PC-3 (cell line): ENCODE measurements around the gene AJAP1. TPM values are rescaled to one million over a fixed set of nuclear protein-coding genes. Genes with fewer than 3 reads are reported as not detected.

Source experiments
- ATAC-seq: fragments of 200-7000 bp; cut with Tn5 transposase; 2 replicates; pipeline ENCODE4 v1.9.1; 2020; ENCODE audit warnings: mild to moderate bottlenecking, moderate library complexity
- BruUV-seq: library from RNA; stranded (reverse); fragments of 400-500 nt; replicated peaks from 2 replicates; lab custom pipeline; 2021; lab: Mats Ljungman, UMichigan
- CTCF ChIA-PET: fragments of 300-600 bp; sonication (Branson Sonifier 250); formaldehyde crosslinking; loops from one replicate; lab custom pipeline; 2022; ENCODE audit warnings: antibody characterized with exemption; lab: Charles Lee
- POLR2A ChIA-PET: fragments of 300-600 bp; sonication (Branson Sonifier 250); formaldehyde crosslinking; loops from one replicate; lab custom pipeline; 2022; ENCODE audit warnings: antibody characterized with exemption; ENCODE audit not compliant: unreplicated experiment; lab: Charles Lee
- DNase-seq: peaks from one replicate; pipeline ENCODE4 v3.0.0-alpha.2; 2015
- H2AFZ ChIP-seq: fragments of 300-600 bp; sonication (generic); 2 replicates; pipeline ENCODE4 v1.6.0; 2016; ENCODE audit warnings: antibody characterized with exemption, low read length
- H3F3A ChIP-seq: fragments of 300-600 bp; sonication (generic); one replicate; pipeline ENCODE4 v1.6.0; 2017; ENCODE audit warnings: antibody characterized with exemption, low read length, control low read depth, mild to moderate bottlenecking; ENCODE audit not compliant: unreplicated experiment
- H3K27ac ChIP-seq: fragments of 300-600 bp; sonication (generic); 2 replicates; pipeline ENCODE4 v1.5.1; 2016; ENCODE audit warnings: mild to moderate bottlenecking, low read length
- H3K27me3 ChIP-seq: fragments of 300-600 bp; sonication (generic); 2 replicates; pipeline ENCODE4 v1.6.1; 2016; ENCODE audit warnings: low read length, mixed read lengths
- H3K36me3 ChIP-seq: fragments of 300-600 bp; sonication (generic); 2 replicates; pipeline ENCODE4 v1.6.1; 2016; ENCODE audit warnings: low read depth, mixed run types, low read length, mixed read lengths
- H3K4me1 ChIP-seq: fragments of 300-600 bp; sonication (generic); 2 replicates; pipeline ENCODE4 v1.5.1; 2016; ENCODE audit warnings: low read length; ENCODE audit not compliant: insufficient read depth
- H3K4me2 ChIP-seq: fragments of 300-600 bp; sonication (generic); 2 replicates; pipeline ENCODE4 v1.6.0; 2016; ENCODE audit warnings: low read length
- H3K4me3 ChIP-seq: fragments of 300-600 bp; sonication (generic); 2 replicates; pipeline ENCODE4 v1.5.1; 2016; ENCODE audit warnings: mild to moderate bottlenecking, low read length, mixed read lengths
- H3K79me2 ChIP-seq: fragments of 300-600 bp; sonication (generic); 2 replicates; pipeline ENCODE4 v1.6.1; 2017; ENCODE audit warnings: low read length, mixed read lengths
- H3K9ac ChIP-seq: fragments of 300-600 bp; sonication (generic); 2 replicates; pipeline ENCODE4 v1.6.0; 2016; ENCODE audit warnings: mild to moderate bottlenecking, low read length
- H3K9me2 ChIP-seq: fragments of 300-600 bp; sonication (generic); replicated peaks from 2 replicates; pipeline ENCODE4 v1.6.1; 2016; ENCODE audit warnings: mixed run types, low read length, mixed read lengths
- H3K9me3 ChIP-seq: fragments of 300-600 bp; sonication (generic); 2 replicates; pipeline ENCODE4 v1.6.1; 2016; ENCODE audit warnings: low read length, mixed read lengths
- H4K20me1 ChIP-seq: fragments of 300-600 bp; sonication (generic); 2 replicates; pipeline ENCODE4 v1.6.1; 2016; ENCODE audit warnings: low read length, mixed read lengths
- EZH2 ChIP-seq: fragments of 300-600 bp; sonication (generic); IDR thresholded peaks from one replicate; pipeline ENCODE4 v1.6.1; 2017; ENCODE audit warnings: antibody characterized with exemption, mild to moderate bottlenecking, low read length; ENCODE audit not compliant: unreplicated experiment
- EZH2phosphoT487 ChIP-seq: fragments of 300-600 bp; sonication (generic); IDR thresholded peaks from 2 replicates; pipeline ENCODE4 v1.6.1; 2018; ENCODE audit warnings: mild to moderate bottlenecking, antibody characterized with exemption, low read length, borderline replicate concordance
- intact Hi-C: fragments of 100-400 bp; cut with micrococcal nuclease; formaldehyde crosslinking; loops from 2 replicates; pipeline ENCODE4 v1.9.0; 2023
- total RNA-seq: library from RNA; depleted of rRNA; stranded (reverse); fragments of >200 nt; gene quantifications from 2 replicates; pipeline ENCODE4 v1.2.3, GENCODE V29; 2014
- TF ChIP-seq, protein P1 (sequence below): fragments of 300-600 bp; sonication (generic); conservative IDR thresholded peaks from 2 replicates; pipeline ENCODE4 v1.5.1; 2017; ENCODE audit warnings: antibody characterized with exemption, low read depth, mild to moderate bottlenecking, low read length

Gene AJAP1
- total RNA-seq, 1 experiment from 2014 or later, result not detected

DNA sequence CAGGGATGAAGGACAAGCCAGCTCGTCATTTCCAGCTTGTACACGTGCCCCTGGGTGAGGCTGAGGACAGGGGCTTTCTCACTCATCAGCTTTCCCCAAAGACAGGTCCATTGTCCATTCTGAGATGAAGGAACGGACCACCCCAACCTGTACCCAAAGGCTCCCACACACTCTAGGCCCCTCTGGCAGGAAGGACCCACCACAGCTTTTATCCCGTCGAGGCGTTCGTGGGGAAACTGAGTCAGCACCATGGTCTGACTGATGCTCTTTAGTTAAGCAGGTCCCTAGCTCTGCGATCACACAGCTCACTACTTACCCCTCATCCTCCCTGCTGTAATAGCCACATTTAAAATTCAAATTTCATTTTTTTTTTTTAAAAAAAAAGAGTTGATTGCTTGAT, 117.3 kb downstream of the AJAP1 start:
- Histone ChIP-seq H3K9ac (no peak overlapping the region), H3K4me1 (no peaks in the 10 kb centered on the region), H3K27ac (no peak overlapping the region), H3K9me2 (no peaks in the 10 kb centered on the region), H3K79me2 (no peaks in the 10 kb centered on the region), H3K9me3 (peaks cover 13% of the 10 kb centered on the region), H4K20me1 (no peaks in the 10 kb centered on the region), H3K4me3 (no peak overlapping the region), H3K27me3 (peaks cover 24% of the 10 kb centered on the region), H2AFZ (no peak overlapping the region), H3K4me2 (no peak overlapping the region), H3F3A (no peaks in the 10 kb centered on the region), H3K36me3 (no peaks in the 10 kb centered on the region)
- intact Hi-C loops, result no loop called here
- TF ChIP-seq EZH2, result no peak
- no peak for TF ChIP-seq EZH2phosphoT487
- TF ChIP-seq, protein P1, sequence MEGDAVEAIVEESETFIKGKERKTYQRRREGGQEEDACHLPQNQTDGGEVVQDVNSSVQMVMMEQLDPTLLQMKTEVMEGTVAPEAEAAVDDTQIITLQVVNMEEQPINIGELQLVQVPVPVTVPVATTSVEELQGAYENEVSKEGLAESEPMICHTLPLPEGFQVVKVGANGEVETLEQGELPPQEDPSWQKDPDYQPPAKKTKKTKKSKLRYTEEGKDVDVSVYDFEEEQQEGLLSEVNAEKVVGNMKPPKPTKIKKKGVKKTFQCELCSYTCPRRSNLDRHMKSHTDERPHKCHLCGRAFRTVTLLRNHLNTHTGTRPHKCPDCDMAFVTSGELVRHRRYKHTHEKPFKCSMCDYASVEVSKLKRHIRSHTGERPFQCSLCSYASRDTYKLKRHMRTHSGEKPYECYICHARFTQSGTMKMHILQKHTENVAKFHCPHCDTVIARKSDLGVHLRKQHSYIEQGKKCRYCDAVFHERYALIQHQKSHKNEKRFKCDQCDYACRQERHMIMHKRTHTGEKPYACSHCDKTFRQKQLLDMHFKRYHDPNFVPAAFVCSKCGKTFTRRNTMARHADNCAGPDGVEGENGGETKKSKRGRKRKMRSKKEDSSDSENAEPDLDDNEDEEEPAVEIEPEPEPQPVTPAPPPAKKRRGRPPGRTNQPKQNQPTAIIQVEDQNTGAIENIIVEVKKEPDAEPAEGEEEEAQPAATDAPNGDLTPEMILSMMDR, result no peak
- ChIA-PET CTCF (no interaction called here), POLR2A (no interaction called here)
- BruUV-seq, result no TSS peak
- DNase-seq, result no peak
- no peak for ATAC-seq

DNA sequence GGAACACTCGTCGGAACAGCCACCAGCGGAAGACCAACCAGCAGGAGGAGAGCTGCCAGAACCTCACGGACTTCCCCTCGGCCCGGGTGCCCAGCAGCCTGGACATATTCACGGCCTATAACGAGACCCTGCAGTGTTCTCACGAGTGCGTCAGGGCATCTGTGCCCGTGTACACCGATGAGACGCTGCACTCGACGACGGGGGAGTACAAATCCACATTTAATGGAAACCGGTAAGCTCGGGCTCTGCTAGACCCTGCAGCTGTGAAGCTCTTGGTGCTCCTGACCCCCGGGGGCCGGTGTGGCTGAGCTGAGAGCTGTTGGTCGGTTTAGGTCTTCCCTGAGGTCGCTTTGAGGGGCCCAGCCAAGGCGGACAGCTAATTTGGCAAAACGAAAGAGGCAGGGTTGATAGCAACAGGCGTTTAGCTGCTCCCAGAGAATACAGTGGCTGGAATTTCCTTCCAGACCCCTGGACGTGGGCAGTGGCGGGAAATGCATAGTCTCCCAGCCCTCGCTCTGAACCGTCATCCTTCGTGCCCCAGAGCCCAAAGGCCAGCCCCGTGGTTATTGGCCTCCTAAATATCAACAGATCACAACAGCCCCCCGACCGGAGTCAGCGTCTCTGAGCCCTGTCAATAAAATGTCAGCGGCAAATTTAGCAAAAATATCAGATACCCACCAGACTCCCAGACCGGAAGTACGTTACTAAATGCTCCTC, 118.0 kb downstream of the AJAP1 start:
- BruUV-seq, result no TSS peak
- peaks cover 8% of the 10 kb centered on the region; the same call in 1 of the 2 replicates for H3K9me3 ChIP-seq
- CTCF ChIA-PET, result no interaction called here
- no peaks in the 10 kb centered on the region for H3K4me1 ChIP-seq
- ATAC-seq, result no peak
- no peak overlapping the region for H3K4me2 ChIP-seq
- DNase-seq, result no peak
- POLR2A ChIA-PET, result no interaction called here
- no peaks in the 10 kb centered on the region for H3F3A ChIP-seq
- no peak overlapping the region for H3K4me3 ChIP-seq
- H3K79me2 ChIP-seq, result no peaks in the 10 kb centered on the region
- no peak for TF ChIP-seq EZH2phosphoT487
- TF ChIP-seq, protein P1, result no peak
- no peak for TF ChIP-seq EZH2
- intact Hi-C loops, result no loop called here
- H4K20me1 ChIP-seq, result no peaks in the 10 kb centered on the region
- no peaks in the 10 kb centered on the region for H3K9me2 ChIP-seq
- peaks cover 28% of the 10 kb centered on the region for H3K27me3 ChIP-seq
- no peak overlapping the region for H3K27ac ChIP-seq
- H3K36me3 ChIP-seq, result no peaks in the 10 kb centered on the region
- no peak overlapping the region for H3K9ac ChIP-seq
- no peak overlapping the region for H2AFZ ChIP-seq

DNA sequence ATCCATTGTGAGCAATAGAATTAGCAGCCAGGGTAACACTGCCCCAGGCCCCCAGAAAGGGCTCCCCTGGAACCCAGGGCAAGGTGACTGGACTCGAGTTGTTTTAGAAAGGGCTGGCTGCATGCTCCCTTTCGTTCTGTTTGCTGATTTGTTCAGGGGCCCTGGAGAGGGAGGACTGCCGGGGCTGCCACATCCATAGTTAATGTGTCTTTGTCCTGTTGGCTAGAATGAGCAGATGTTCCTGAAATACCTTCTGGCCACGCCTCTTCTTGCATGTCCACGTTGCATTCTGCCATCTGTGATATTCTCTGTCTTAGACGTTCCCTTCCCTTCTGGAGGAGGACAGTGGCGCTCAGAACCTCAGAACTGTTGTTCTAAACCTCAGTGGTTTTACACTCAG, 118.8 kb downstream of the AJAP1 start:
- no peaks in the 10 kb centered on the region for H4K20me1 ChIP-seq
- ChIA-PET CTCF (no interaction called here), POLR2A (no interaction called here)
- no peaks in the 10 kb centered on the region for H3F3A ChIP-seq
- H3K9me2 ChIP-seq, result no peaks in the 10 kb centered on the region
- no peaks in the 10 kb centered on the region for H3K79me2 ChIP-seq
- H3K4me1 ChIP-seq, result no peaks in the 10 kb centered on the region
- no peak for TF ChIP-seq EZH2phosphoT487
- no peak for TF ChIP-seq EZH2
- TF ChIP-seq, protein P1, result no peak
- DNase-seq (no peak), ATAC-seq (no peak)
- no peak overlapping the region for H3K27ac ChIP-seq
- H3K9ac ChIP-seq, result no peak overlapping the region
- no TSS peak for BruUV-seq
- H3K27me3 ChIP-seq, result peaks cover 29% of the 10 kb centered on the region
- H3K9me3 ChIP-seq, result peaks cover 4% of the 10 kb centered on the region; the same call in 1 of the 2 replicates
- H3K4me3 ChIP-seq, result no peak overlapping the region
- H3K36me3 ChIP-seq, result no peaks in the 10 kb centered on the region
- no peak overlapping the region for H2AFZ ChIP-seq
- no peak overlapping the region for H3K4me2 ChIP-seq
- intact Hi-C loops, result no loop called here
